NCI-H1092 treated with DMSO at 0.1 percent for 48 hours (cell line): ENCODE data around the gene ZNF592.

Experiments
- DNase-seq: peaks from one replicate; lab custom pipeline; 2025; lab: John Stamatoyannopoulos, UW

Gene ZNF592

GRCh38 chr15:84781495-84781894, 33.1 kb downstream of the ZNF592 start:
- DNase-seq = no peak

DNA sequence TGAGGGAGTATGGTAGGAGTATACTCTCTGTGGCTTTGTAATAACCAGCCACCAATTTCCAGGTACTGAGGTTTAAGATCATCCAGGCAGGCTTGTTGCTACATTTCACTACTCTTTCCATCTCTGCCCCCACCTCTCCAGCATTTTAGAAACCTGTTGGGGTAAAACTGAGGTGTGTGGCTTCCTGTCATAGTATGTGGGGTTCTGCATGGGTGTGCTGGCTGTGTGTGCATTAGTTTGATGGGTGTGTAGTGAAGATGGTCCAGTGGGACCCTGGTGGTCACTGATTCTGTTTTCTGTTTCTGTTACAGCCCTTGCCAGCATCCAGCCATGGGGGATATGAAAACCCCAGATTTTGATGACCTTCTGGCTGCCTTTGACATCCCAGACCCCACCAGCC, 34.0 kb downstream of the ZNF592 start:
- no peak for DNase-seq

- no peak for DNase-seq
These were observed 35.3 kb downstream of the ZNF592 start for GRCh38 chr15:84783493-84784251.

DNA sequence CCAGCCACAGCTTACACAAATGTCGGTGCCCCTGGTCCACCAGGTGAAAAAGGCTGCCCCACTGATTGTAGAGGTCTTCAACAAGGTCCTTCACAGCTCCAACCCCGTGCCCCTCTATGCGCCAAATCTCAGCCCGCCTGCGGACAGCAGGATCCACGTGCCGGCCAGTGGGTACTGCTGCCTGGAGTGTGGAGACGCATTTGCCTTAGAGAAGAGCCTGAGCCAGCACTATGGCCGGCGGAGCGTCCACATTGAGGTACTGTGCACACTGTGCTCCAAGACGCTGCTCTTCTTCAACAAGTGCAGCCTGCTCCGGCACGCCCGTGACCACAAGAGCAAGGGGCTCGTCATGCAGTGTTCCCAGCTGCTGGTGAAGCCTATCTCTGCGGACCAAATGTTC, 35.9 kb downstream of the ZNF592 start:
- DNase-seq = no peak

DNA sequence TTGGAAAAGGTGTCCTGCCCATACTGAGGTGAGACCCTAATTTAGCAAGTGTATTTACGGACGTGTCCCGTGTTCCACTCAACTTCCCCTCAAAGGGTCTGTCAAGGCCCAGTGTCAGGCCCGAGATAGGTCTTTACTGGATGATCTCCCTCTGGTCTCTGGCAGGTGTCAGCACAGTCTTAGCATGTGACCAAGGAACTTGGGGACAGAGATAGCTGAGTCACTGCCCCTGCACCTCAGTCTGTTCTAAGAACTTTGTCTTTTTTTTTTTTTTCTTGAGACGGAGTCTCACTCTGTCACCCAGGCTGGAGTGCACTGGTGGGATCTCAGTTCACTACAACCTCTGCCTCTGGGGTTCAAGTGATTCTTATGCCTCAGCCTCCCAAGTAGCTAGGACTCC, 36.7 kb downstream of the ZNF592 start:
- no peak for DNase-seq

DNA sequence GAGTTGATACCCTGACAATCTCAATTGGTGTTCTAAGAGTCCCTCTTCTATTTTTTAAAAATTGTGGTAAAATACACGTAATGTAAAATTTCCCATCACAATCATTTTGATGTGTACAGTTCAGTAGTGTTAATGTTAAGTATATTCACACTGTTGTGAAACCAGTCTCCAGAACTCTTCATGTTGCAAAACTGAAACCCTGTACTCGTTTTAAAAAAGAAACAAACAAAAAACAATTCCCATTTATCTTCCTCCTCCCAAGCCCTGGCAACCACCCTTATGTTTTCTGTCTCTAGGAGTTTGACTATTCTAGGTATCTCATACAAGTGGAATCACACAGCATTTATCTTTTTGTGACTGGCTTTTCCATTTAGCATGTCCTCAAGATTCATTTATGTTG, 40.1 kb downstream of the ZNF592 start:
- no peak for DNase-seq

- no peak for DNase-seq
These were observed 41.4 kb downstream of the ZNF592 start for GRCh38 chr15:84789762-84790161.

- DNase-seq = no peak
These were observed 42.3 kb downstream of the ZNF592 start for GRCh38 chr15:84790676-84791075.

GRCh38 chr15:84791763-84792162, 43.4 kb downstream of the ZNF592 start:
- DNase-seq = no peak

DNA sequence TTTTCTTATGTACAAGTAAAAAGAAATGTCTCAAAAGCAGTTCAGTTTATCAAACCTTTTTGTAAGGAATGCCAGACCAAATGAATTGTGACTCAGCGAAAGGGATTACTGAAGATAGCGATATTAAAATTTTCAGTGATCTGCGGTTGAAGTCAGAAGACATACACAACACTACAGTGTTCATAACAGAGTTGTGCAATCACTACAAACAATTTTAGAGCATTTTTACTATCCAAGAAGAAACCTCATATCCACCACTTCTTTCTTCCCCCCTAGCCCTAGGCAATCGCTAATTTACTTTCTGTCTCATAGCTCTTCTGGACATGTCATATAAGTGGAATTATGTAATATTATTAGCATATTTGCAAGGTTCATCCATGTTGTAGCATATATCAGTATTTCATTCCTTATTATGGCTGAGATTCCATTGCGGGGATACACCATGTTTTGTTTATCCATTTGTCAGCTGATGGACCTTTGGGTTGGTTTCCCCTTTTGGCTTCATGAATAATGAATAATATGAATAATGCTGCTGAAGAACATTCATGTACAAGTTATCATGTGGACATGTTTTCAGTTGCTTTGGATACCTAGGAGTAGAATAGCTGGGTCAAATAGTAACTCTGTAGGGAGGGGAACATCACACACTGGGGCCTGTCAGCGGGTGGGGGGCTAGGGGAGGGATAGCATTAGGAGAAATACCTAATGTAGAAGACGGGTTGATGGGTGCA, 45.2 kb downstream of the ZNF592 start:
- DNase-seq = no peak

DNA sequence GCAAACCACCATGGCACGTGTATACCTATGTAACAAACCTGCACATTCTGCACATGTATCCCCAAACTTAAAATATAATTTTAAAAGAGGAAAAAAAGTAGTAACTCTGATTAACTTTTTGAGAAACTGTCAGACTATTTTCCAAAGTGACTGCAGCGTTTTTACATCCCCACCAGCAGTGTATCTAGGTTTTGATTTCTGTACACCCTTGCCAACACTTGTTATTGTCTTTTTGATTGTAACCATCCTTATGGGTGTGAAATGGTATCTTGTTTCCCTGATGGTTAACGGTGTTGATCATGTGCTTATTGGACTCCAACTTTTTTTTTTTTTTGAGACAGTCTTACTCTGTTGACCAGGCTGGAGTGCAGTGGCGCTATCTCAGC, 45.8 kb downstream of the ZNF592 start:
- no peak for DNase-seq

DNA sequence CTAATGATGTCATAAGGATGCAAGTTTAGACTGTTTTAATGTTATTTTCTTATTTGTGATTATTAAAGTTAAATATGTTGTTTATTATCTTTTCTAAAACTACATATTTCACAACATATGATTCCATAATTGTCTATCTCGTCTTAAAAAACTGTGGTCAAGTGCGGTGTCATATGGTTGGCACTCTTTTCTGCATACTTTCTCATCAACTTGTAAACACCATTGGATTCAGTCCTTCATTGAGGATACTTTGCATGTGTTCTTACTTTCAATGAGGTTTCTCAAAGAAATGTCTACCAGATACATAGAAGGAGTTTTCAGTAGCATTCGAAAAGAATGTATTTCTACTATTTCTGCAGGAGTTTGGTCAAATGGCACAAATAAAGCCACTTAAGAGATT, 46.8 kb downstream of the ZNF592 start:
- no peak for DNase-seq

GRCh38 chr15:84797212-84797611, 48.8 kb downstream of the ZNF592 start:
- DNase-seq = no peak

DNA sequence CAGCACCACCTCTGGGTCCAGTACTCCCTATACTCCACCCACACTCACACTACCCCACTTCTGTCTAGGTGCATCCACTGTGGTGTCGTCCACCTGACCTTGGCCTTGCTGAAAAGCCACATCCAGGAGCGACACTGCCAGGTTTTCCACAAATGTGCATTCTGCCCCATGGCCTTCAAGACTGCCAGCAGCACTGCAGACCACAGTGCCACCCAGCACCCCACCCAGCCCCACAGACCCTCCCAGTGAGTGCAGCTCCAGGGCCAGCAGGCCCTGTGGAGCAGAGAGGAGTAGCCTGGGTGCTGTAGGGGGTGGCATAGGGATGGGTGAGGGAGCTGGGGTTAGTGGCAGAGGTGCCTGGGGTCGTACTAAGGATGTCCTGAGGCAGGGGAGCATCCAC, 49.4 kb downstream of the ZNF592 start:
- no peak for DNase-seq

GRCh38 chr15:84798436-84798946, 50.1 kb downstream of the ZNF592 start:
- no peak for DNase-seq

DNA sequence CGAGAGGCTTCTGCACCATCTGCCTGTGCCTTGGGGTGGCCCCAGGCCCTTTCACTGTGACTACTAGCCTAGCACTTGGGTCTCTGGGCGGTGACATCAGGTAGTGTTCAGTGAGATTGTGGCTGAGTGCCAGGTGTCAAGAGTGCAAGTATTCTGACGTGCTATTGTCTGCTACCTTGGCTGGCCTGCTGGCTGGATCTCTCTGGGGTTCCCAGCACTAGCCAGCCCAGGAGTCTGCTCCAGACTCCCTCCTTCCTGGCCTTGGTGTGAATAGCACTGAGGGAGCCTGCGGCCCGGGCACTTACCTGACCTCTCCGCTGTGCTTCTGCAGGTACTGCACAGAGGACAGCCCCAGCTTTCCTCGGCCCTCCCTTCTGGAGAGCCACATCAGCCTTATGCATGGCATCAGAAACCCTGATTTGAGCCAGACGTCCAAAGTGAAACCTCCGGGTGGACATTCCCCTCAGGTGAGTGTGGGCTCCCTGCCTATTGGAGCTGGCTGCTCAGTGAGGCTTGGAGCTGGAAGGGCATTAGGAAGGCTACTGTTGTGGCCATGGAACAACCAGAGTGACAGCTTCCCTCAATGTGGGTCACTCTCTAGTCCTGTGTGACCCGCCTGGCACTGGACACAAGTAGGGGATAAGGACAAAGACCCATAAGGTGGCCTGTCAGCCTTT, 51.3 kb downstream of the ZNF592 start:
- DNase-seq = no peak

DNA sequence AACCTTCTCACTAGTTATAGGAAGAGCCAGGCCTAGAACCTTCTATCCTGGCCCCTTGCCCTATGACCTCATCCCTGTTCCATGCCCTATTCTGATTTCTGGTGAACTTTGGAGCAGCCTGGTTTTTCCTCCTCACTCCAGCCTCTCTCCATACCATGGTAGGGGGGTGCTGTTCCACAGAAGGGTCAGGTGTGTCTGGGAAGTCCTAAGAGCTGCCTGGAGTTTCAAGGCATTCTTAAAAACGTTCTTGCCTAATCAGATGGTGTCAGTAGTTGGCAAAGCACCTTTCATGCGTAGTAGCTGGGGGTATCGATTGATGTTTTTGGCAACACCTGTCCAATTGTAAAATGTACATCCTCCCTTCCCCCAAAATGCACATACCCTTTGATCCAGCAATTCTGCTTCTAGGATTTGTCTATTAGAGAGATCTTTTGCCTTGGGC, 52.0 kb downstream of the ZNF592 start:
- no peak for DNase-seq

- no peak for DNase-seq
These were observed 55.9 kb downstream of the ZNF592 start for GRCh38 chr15:84804005-84804900.

DNA sequence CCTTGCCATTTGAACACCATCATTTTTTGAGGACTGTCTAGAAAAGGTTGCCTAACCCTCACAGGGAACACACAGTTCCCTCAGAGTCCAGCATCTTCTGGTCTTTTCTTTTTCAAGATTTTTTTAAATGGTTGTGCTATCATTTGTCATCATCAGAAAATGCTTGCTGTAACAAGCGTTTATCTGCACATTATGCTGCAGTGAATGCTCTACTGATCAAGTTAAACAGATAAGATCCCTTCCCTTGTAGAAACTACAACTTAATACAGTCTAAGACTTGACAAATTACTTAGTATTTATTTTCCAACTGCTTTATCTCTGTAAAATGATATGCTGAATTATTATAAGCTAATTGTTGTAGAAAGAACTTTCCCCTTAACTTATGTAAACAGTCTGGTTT, 56.8 kb downstream of the ZNF592 start:
- DNase-seq = no peak

GRCh38 chr15:84807228-84807627, 58.8 kb downstream of the ZNF592 start:
- DNase-seq = no peak

DNA sequence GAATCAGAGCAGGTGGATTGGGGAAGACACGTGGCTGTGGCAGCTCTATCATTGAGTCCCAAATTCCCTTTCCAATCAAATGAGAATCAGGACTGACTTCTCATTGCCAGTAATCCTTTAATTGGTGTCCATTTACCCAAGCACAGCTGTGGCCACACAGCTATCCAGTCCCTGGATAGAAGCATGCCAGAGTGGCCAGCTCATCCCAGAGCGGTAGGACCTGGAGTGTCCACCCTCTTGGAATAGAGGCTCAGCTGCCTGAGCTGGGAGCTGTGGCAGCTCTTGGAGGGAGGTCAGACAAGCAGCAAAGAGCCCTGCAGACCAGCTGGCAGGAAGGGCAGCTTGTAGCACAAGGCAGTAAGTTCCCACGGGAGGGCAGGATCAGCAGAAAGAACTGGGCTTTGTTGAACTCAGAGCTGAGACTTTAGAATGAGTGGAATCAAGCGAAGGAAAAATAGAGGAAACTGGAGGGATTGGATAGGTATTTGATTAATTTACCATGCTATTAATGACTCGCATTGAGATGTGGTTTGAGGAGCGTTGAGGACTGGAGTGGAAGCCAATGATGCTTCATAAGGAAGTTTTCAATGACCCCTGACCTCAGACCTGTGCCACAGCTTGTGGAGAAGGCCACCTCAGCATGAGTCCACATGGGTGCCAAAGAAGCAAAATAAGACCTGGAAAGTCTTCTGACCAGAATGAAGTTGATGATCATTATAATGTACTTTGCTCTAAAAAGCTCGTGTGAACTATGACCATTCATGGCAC, 61.9 kb downstream of the ZNF592 start:
- DNase-seq = no peak
